GM18907 (cell line): Measurements from ENCODE around the gene LPP.

Experiments used
- ATAC-seq: cut with Tn5 transposase; IDR thresholded peaks from one replicate; pipeline ENCODE4 v1.9.1; 2021; ENCODE audit warnings: mild to moderate bottlenecking, moderate library complexity; ENCODE audit not compliant: unreplicated experiment

Gene LPP

DNA sequence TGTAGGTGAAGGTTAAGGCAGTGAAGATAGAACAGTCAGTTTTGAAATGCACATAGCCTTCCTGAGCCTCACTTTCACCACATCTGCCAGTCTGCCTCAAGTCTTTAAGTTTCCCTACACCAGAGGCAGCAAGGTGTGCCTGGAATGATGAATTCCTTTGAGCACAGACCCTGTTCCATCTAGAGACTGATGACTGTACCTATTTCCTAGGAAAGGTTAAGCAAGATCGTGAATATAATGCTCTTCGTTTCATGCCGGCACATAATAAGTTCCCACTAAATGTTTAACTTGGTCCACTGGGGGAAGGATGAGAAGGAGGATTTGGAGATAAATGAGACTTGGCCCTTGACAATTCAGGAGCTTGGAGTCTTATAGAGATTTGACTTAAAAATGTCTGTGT, 141.9 kb downstream of the LPP start:
- ATAC-seq: no peak

DNA sequence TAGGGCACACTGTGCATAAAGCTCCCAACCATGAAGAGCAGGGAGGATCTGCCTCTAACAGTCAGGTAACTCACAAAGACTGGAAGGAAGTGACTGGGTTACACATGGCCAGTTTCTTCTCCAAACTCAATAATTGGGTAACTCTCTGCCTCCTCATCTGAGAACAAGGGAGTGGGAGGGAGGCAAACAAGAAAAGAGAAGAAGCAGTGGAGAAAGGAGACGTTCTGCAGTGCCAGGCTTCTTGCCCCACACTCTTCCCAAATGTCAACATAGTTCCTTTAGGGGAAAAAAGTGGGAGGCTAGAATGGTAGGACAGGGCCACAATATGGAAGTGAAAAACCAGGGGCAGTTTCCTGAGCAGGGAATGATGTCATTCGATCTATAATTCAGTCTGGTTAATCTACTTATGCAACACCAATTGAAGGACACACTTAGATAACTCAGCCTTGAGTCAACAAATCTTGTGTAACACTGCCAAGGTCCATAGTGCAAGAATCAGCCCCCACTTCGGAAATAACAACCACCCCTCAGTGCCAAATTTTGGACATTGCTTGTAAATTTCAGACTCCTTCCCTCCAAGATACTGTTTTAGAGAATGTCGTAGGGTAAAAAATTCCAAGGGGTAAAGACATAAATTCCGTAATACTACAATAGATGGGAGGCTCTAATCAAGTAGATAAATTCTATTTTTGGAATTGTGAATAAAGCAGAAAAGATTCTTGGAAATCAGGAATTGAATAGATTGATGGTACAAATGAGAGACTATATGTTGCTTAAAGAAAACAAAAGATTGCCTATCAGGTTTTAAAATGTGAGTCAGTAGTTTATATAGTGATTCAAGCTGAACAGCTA, 143.0 kb downstream of the LPP start:
- ATAC-seq: no peak

DNA sequence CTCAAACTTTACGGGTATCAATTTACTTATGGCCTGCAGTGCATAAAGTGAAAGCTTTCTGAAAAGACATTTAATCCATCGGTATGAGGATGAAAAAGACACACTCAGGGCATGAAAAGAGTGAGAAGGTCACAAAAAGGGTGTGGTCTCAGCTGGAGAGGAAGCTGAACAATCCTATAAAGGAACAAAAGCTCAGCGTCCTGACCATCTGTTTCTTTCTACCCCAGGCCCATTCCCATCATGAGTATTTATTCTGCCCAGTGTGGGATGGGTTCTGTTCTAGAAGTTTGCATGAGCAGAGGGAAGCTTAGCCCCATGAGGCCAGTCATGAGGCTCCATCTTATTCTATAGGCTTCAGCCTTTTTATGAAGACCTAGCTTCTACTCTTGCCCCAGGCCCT, 144.6 kb downstream of the LPP start:
- no peak for ATAC-seq

DNA sequence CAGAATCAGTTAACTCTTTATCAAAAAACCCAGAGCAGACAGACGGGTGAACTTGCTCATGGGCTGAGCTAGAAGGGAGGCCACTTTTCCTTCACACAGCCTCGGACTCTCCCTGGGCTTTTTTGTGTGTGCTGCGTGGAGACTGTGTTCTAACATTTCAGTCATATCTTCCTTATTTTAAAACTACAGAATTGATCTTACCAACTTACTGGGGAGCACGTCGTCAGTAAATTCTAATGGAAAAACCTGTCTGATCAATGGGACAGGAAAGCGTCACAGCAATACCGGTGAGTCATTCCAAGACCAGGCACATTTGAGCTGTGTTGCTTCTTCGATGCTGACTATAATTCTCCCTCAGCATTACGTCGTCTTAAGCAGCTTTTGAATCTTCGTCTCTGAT, 145.1 kb downstream of the LPP start:
- no peak for ATAC-seq

DNA sequence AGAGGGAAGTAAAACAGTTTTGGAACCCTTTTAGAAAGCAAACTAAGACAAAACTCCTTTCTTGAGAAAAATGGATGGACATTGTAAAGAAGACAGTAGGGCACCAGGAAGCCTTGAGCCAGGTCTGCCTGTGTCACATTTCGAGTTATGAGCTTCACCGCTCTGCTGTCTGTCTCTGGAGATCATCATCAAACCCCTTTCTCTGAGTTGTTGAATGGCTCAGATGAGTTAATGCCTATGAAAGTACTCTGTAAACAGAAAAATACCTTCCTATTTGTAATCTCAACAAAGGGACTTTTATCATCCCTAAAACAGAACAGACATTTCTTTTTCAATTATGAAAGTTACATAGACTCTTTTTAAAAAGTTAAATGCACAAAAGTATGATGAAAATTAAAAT, 145.8 kb downstream of the LPP start:
- no peak for ATAC-seq

DNA sequence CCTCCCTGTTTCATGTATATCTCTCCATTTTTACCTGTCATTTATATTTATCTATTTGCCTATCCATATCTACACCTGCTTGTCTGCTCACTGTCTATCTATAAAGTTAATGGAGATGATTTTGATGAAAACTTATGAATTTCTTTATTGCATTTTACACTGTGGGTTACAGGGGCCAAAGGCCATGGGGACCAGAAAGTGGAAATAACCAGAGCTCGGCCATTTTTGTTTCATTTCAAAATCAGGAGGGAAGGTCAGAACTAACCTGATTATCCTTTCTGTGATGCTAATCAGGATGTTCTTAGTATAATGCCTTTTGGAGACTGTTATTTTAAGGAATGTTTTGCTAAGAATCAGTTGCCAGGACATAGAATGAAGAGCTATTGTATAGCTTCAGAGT, 147.2 kb downstream of the LPP start:
- no peak for ATAC-seq

DNA sequence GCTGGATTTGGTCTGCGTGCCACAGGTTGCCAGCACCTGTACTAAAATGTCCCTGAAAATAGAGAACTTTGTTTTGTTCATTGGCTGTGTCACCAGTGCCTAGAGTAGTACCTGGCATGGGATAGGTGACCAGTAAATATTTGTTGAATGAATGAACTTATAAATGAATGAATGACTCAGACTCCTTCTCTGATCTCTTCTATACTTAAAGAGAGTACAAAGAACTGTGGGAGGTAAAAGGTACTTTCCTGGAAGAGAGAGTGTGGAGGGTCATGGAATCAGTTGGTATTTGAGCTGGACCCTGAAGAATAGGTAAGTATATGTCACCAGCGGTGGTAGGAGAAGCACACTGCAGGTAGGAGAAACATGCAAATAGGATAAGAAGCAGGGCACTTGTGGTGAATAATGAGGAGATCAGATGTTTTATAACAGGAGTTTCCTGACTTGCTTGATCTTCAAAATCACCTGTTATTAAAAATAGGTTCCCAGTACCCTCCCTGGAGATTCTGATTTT, 149.4 kb downstream of the LPP start:
- ATAC-seq: no peak

DNA sequence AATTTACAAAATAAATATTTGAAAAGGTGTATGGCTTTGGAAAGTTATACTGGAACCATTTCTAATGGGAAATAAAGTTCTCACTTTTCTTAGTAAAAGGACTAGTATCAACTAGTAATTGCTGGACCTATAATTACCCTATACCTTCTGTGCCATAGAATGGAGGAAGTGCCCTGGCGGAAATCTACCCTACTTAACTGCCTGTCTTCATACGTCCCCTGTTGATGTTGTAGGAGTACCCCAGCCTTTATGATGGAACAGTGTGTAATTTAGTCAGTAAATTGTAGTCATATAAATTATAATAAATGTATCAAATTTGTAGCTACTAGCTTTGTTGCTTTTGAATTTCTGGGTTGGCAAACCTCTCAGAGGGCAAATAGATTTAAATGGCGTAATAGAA, 149.9 kb downstream of the LPP start:
- no peak for ATAC-seq

DNA sequence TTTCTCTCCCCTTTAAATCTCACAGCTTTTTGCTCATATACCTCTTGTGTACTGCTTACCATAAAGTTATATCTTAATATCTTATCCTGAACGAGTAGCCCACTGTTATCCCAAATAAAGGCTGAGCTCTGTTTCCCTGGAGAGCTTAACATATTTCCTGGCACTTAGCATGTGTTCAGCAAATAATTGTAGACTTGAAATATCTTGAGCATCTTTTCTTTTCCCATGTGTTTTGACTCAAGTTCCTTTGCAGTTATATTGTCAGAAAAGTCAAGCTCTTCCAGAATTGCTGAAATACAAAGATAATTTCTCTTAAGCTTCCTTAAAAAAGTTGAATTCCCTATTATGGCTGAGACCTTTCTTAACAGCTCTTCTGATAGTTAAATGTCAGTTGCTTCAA, 150.5 kb downstream of the LPP start:
- ATAC-seq: no peak

DNA sequence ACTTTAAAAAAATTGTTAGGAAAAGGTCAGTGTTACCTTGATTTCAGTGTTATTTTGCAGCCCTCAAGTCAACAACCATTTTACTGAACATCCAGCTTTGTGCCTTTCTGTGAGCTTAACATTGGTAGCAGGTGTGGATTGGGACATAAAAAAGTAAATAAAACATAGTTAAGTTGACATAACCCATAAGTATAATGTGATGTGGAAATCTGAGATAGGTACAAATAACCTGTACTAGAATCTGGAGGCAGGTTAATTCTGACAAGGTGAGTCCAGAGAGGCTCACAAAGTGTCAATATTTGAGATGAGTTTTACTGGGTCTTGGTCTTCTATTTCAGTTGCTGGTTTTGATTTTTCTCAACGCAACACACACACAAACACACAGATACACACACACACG, 151.3 kb downstream of the LPP start:
- no peak for ATAC-seq

DNA sequence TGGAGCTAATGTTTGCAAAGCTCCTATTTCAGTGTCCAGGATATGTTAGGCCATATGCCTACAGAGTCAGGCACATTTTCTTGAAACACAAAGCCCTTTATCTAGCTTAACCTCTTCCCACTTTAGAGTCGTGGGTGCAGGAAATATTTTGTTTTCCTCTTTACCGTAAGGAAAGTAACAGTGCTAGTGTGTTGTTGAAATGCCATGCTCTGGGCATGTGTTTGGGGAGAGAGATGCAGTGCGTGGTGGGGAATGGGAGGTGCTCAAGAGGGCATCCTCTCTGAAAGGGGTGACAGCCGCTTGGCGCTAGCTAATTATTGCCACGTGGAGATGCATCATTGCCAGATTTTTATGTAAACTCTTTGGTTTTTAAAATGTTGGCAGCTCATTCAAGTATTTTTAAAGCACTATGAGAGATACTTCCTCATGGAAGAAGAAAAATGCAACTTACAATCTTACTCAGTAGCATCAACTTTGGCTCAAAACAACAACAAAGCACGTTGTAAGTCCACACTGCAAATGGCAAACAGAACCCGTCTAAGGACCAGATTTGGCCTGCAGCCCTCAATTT, 152.6 kb downstream of the LPP start:
- no peak for ATAC-seq

DNA sequence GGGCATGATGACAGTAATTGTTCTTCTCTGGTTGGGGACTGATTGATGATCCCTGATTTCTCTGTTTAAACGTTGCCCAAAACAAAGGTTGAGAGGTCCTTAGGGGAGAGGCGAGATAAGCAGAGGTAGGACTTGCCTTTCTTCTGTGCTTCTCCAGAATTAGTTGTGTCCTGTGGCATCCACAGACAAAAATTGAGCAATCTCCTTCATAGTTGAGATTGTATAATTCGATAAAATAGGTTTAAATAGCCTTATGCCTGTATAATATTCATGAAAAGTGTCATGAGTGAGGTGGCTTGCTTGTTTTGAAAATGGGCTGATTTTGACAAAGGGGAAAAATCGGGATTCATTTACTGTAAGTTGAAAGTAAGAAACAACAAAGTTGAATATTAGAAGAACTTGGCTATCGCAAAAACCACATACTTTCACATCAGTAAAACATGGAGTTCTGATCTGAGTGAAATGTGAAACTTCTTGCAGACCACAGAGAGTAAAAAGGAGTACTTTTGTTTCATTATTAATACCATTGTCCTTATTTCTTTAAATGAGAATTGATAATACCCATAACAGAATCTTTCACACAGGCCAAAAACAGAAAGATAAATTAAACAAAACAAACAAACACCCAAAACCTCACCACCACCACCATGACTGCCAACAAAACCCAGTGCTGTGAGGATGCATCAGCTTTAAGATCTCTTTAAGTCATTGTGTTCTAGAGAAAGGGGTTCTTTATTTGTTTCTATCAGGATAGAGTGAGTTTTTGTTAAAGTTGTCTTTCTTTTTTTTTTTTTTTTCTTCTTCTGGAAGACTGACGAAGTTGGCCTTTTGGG, 155.7 kb downstream of the LPP start:
- peak; percentile 98 for ATAC-seq

DNA sequence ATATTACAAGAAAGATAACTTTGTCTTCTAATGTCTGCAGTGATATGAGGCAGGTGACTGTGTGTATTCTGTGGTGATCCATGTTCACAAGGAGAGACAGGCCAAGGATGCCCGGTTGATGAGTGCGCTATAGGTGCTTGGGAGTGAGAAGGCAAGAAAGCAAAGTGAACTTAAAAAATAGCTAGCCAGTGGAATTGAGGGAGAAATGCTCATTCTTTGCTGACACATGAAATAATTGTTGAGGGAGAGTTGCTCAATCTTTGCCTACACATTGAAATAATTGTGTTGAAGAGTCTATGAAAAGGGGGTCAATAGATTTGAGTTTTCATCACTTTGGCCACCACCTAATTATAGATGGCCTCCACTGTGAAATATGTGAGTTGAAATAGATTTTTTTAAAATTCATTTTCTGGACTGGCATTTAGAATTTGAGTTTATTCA, 156.3 kb downstream of the LPP start:
- ATAC-seq: peak; percentile 4

DNA sequence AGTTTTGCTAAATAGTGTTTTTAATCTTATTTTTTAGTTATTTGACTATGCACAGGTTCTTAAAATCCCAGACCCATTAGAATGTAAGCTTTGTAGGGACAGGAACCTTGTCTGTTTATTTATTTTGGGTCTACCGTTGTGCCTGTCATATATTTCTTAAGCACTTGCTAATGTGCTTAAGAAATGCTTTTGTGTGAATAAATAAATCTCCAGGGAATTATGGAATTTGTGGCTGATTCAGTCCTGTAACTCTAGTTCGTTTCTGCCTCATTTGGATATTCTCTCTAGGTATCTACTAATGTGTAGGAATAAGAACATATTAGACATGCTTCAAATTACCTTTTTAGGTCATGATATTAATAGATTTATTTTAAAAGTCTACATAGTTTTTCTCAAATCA, 161.6 kb downstream of the LPP start:
- no peak for ATAC-seq

DNA sequence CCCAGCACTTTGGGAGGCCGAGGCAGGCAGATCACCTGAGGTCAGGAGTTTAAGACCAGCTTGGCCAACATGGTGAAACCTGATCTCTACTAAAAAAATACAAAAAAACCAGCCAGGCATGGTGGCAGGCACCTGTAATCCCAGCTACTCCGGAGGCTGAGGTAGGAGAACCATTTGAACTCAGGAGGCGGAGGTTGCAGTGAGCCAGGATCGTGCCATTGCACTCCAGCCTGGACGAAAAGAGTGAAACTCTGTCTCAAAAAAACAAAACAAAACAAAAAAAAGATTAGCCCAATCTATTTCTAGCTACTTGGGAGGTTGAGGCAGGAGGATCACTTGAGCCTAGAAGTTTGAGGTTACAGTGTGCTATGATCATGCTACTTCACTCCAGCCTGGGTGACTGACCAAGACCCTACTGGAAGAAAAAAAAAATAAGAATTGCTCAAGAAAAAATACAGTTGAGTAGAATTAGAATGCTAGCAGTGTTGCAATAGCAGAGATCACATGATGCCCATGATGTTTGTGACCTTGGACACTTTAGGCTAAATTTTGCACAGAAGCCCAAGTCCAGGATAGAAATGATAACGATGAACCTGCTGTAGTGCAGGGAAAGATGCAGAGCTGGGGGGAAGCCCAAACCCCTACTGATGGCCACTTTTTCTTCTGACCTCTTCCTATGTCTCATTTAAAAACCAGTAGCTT, 162.2 kb downstream of the LPP start:
- no peak for ATAC-seq

DNA sequence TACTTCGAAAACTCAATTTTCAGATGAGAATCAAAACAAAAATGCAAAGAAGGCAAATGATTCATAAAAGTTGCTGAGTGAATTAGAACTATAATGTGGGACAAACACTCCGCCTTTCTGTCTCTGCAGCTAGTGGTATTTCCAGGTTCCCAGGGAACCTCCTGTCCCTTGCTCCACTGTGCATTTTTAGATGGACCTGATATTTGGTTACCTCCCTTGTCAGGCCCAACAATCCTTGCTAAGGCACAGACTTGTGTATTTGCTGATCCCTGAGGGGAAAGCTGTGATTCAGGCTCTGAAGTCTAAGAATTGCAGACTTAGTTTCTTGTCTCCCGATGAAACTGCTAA, 162.7 kb downstream of the LPP start:
- no peak for ATAC-seq

DNA sequence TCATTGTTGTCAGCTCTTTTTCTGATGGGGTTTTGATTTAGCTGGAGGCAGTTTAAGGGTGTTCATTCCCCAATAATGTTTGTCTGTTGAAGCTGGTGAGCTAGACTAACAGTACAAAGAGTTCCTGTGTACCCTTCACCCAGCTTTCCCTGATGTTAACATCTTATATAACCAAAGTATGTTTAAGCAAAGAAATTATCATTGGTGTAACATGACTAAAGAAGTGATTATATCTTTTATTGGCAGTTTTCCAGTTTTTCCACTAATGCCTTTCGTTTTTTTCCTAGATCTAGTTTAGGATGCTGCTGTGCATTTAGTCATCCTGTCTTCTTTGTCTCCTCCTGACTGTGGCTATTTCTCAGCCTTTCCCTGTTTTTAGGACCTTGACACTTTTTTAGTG, 165.6 kb downstream of the LPP start:
- ATAC-seq: no peak

DNA sequence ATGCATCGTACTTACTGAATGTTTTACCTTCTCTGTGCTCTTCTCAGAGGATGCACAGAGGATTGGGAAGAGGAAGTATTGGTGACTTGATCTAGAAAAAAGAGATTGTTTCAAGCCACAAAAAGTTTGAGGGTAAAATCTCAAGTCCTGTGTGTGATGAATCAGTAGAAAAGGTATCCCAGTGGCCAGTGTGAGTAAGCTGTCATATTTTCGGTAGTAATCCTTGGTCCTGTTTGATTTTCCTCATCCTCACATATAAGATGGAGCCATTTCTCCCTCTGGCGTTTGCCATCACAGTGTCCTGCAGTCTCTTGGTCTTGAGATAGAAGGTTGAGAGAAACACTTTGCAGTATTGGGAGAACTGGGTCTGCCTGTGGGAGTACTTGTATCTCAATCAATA, 166.8 kb downstream of the LPP start:
- ATAC-seq: no peak

DNA sequence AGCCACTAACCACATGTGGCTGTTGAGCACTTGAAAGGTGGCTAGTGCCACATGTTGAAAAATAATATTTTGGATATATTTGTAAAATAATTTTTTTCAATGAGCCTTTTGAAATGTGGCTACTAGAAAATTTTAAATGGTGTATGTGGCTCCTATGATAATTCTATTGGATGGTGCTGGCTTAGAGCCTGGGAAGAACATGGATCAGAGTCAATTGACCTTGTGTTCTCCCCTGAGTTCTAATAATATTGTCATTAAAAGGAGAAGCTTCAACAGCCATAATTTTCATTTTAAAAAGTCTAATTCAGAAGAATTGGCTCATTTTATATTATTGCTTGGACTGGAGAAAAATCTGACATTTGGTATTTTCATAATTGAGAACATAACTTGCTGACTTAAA, 167.3 kb downstream of the LPP start:
- no peak for ATAC-seq

DNA sequence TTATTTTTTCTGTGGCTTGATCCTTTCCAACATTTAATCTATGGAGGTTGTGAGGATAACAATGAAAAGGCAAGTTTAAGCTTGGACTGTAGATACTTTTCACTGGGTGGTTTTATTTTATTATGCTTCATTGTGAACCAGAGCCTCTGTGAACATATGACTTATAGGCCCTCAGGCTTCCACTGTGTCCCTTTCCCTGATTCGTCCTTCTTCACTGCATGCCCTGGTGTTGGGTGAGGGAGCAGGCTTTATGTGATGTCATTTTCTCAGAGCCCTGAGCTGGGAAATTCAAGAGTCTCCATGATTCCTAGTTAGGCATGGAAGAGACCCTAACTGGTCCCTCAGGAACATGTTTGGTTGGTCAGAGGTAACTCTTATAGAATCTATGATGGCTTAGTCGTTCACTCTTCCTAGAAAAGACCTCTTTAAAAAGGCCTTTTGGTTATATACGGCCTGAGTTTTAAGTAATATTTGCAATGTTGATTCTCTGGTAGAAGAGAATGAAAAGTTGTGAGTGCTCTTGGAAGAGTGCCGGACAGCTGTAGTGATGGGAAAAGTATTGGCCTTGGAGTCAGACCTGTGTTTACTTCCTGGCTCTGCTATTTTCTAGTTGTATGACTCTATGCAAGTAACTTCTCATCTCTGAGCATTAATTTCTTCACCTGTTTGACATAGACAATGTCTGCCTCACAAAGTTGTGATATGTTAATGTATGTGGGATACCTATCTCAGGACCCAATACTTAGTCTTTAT, 168.4 kb downstream of the LPP start:
- ATAC-seq: no peak
